ENCODE results near the gene GTF3C1.

DNA sequence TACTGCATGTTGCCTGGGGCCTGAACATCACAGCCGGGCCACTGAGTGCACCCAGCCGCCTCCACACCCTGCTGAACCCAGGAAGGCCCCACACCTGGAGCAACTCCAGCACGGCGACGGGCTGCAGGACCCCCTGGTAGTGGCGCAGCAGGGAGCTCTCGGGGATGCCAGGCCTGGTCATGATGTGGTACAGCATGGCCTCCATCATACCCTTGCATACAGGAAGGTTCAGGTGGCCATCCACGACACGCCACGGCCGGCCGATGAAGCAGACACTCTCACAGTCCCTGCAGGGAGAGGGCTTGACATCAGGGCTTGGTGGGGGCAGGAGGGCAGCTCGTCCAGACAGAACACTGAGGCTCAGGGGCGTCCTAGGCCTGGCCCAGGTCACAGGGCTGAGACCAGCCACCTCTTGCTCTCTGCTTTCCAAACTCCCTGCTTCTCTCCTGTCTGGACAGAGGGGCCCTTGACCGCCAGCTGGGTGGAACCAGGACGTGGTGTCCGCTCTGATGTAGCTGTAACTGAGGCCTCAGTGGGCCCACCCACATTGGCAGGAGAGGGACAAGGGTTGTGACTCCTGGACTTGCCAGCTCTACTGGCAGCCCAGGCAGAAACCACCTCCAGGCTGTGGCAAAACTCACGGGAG lies 87.4 kb downstream of the GTF3C1 start:
- TF ChIP-seq, protein P1, sequence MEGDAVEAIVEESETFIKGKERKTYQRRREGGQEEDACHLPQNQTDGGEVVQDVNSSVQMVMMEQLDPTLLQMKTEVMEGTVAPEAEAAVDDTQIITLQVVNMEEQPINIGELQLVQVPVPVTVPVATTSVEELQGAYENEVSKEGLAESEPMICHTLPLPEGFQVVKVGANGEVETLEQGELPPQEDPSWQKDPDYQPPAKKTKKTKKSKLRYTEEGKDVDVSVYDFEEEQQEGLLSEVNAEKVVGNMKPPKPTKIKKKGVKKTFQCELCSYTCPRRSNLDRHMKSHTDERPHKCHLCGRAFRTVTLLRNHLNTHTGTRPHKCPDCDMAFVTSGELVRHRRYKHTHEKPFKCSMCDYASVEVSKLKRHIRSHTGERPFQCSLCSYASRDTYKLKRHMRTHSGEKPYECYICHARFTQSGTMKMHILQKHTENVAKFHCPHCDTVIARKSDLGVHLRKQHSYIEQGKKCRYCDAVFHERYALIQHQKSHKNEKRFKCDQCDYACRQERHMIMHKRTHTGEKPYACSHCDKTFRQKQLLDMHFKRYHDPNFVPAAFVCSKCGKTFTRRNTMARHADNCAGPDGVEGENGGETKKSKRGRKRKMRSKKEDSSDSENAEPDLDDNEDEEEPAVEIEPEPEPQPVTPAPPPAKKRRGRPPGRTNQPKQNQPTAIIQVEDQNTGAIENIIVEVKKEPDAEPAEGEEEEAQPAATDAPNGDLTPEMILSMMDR (IDR thresholded peaks at IDR 0.05) = no peak
- no peak for TF ChIP-seq POLR2A (IDR thresholded peaks at IDR 0.05)

All from uterus (tissue), 2 donors.